HG03108 (cell line): Measurements from ENCODE around the gene MKS1.

ENCODE experiments used
- ATAC-seq: cut with Tn5 transposase; IDR thresholded peaks from one replicate; pipeline ENCODE4 v1.9.1; 2021; ENCODE audit warnings: moderate library complexity; ENCODE audit not compliant: unreplicated experiment

MKS1 gene

DNA sequence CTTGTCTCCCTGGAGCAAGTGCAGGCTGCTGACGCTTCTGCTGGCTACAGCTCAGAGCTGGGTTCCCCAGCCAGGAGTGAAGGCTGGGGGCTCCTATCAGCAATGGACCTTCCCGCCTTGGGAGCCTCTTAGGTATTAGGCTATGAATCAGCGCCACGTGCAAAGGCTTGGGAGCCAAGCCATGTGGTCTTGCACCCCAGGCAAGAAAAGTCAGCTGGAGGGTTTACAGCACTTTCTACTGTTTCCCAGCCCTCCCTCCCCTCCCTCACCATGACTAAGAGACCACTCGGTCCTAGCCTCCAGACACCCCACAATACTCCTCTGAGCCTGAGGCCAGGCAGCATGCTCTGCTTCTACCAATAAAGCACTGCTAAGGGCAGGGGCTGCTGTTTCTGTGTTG lies 14.3 kb downstream of the MKS1 start:
- ATAC-seq = no peak

DNA sequence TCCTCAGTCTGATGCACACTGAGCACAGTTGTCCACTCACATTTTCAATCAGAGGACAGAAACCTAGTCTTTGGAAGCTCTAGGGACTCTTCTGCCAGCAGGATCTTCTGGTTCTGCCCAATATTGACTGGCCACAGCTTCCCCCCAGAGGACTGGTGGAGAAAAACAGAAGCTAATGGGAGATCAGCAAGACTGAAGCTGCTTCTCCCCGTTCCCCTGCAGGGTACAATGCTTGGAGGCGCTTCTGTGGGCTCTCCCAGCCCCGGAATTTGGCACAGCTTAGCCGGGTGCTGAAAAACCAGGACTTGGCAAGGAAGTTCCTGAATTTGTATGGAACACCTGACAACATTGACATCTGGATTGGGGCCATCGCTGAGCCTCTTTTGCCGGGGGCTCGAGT lies 16.2 kb downstream of the MKS1 start:
- no peak for ATAC-seq

GRCh38 chr17:58200024-58200633 lies 18.9 kb downstream of the MKS1 start:
- ATAC-seq = no peak

DNA sequence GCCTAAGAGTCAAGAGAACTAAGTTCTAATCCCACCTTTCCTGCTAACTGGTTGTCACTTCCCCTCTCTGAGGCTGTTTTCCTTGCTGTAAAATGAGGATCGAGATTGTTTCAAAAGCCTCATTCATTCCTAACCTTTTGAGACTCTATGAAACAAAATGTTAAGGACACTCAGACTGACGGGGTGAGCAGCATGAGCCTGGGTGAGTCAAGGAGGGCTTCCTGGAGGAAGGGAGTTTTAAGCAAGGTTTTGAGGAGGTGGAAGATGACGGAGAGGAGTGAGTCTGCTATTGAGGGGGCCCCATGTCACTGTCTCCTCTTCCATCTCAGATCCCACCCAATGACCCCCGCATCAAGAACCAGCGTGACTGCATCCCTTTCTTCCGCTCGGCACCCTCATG lies 22.4 kb downstream of the MKS1 start:
- ATAC-seq = no peak

DNA sequence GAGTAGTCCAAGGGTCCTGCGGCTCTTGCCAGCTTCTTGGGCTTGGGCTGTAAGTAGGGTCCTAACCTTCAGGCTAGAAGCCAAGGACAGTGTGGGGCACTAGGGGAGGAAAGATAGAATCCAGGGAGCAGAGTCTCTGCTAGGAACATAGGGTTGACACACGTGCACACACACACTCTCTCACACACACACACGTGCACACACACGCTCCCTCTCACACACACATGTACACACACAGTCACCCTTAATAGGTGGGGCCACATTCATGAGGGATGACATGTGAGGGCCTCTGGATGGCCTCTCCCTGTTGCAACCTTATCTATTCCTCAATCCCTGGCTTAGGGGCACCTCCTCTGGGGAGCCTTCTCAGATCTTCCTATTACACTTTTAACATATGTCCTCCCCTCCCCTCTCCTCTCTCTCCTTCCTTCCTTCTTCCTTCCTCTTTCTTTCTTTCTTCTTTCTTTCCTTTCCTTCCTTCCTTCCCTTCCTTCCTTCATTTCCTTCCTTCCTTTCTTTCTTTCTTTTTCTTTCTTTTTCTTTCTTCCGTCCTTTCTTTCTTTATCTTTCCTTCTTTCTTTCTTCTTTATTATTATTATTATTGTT lies 23.4 kb downstream of the MKS1 start:
- ATAC-seq = no peak

DNA sequence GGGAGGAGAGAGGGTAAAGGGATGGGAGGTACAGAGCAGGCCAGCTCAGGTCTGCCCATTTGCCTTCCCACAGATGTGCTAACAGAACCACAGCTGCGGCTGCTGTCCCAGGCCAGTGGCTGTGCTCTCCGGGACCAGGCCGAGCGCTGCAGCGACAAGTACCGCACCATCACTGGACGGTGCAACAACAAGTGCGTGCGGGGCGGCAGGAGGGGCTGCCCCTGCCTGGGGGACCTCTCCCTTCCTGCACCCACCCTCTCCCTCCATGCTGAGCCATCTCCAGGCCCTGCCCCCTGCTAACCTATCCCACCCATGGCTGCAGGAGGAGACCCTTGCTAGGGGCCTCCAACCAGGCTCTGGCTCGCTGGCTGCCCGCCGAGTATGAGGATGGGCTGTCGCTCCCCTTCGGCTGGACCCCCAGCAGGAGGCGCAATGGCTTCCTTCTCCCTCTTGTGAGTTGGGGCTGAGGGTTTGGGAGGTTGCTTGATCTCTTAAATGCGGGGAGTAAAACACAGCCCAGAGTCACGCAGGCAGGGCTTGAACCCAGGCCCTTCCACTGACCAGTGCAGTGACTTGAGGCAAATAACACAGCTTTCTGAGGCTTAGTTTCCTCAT lies 25.3 kb downstream of the MKS1 start:
- no peak for ATAC-seq

DNA sequence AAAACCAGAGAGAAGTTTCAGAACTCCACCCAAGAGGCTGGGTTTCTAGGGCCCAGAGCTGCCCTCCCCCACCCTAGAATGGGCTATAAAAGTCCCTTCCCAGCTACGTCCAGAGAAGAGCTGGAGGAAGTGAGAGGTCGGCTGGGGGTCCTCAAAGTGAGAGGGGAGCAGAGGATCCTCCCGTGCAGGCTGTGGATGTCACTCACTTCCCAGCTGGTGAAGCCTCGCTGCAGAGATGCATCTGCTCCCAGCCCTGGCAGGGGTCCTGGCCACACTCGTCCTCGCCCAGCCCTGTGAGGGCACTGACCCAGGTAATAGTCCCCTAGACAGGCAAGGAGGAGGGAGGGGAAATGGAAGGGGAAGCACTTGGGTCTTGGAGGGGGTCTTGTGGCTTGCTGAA lies 26.4 kb downstream of the MKS1 start, which contains the start of gene EPX:
Gene EPX, plus strand, starts transcription at position 115 of the 400 bp plus-strand sequence. Its CDS starts 121 bp downstream, at position 236.
- no peak for ATAC-seq

DNA sequence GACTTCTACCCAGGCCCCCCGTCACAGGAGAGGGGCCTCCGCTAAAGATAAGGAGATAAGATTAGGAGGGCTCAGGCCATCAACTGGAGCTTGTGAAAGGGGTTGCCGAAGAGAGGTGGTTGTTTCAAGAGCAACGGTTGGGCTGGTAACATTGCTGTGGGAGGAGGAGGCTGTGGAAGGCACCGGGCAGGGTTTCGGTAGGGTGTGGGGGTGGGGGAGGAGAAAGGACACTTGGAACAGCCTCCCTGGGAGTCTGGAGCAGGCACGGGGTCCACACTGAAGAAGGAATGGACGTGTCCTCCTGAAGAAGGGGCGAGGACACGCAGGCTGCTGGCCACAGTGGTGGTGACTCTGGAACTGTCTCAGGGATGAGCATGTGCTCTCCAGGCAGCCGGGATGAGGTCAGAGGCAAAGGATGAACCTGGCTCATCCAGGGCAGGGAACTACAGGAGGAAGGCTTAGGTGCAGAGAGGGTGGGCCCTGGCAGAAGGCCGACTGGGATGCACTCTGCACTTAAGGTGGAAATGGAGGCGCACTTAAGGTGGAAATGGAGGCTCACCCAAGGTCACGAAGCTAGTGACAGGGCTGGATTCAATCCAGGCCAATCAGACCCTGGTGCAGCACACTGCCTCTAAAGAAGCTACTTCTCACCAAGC lies 27.7 kb downstream of the MKS1 start:
- ATAC-seq = no peak

GRCh38 chr17:58189436-58190146 lies 29.5 kb downstream of the MKS1 start:
- no peak for ATAC-seq

- no peak for ATAC-seq
Observed at GRCh38 chr17:58187675-58188074, 31.4 kb downstream of the MKS1 start.

- no peak for ATAC-seq
Observed at GRCh38 chr17:58187063-58187462, 32.0 kb downstream of the MKS1 start.

DNA sequence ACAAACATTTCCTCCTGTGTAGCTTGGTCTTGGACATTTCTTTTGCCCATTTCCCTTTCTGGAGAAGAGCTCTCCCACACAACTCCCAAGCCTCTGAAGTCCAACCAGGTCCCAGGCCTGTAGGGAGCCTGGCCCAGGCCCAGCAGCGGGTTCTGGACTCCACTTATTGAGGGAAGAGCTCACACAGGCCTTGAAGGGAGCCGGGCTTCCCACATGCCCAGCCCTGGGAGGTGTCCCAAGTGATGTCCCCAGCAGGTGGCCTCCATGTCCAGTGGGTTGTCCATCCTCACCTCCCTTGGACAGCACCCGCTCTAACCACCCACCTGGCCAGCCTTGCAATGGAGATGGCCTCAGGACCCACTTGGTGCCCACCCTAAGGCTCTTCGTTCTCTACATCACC lies 32.5 kb downstream of the MKS1 start:
- ATAC-seq = no peak

- ATAC-seq = no peak
Observed at GRCh38 chr17:58184986-58185761, 33.9 kb downstream of the MKS1 start.

DNA sequence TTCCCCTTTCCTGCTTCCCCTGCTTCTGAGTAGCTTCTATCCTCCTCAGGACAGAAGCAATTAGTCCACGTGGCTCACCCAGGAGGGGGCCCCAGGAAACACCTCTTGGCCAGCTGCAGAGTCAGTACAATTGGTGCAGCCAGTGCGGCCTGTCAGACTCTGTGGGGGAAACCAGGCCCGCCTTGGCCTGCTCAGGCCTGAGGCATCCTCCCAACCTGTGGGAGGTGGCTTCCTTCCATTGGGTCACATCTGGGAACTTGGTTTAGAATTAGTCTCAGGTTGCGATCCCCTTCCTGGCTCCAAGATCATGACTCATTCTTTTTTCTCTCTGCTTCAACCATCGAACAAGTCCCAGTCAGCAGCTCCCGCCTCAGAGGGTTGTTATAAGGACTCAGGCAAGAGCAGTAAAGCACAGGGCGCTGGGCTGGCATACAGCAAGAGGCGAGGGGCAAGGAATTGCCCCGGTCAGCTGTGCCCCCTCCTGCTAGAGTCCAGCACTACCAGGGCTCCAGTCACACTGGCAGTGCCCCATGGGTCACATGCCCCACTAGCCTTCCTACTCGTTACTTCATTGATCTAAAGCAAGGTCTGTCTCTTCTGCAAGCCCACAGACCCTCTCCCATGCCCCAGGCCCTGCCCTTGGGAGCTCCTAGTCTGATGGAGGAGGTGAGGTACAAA lies 34.6 kb downstream of the MKS1 start:
- no peak for ATAC-seq

DNA sequence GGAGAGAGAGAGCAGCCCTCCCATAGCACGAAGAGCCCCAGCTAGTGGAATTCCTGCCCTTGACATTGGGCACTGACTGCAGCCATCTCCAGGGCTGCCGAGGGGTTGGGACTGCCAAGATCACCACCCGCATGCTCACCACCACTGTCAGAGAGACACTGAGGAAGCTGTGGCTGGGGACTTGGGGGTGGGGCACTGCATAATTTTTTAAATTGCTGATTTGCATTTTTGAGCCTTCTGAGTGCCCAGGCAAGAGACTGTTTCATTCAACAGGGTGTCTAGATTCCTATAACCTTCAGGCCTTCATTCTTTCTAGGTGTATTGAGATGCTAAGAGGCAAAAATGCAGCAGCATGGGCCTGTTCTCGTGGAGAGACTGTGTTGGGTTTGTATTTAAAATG lies 35.5 kb downstream of the MKS1 start:
- ATAC-seq = no peak

GRCh38 chr17:58181796-58182195 lies 37.3 kb downstream of the MKS1 start:
- no peak for ATAC-seq

GRCh38 chr17:58176200-58176599 lies 42.9 kb downstream of the MKS1 start:
- ATAC-seq = no peak

GRCh38 chr17:58174871-58175270 lies 44.2 kb downstream of the MKS1 start:
- no peak for ATAC-seq

- ATAC-seq = no peak
Observed at GRCh38 chr17:58172369-58173071, 46.5 kb downstream of the MKS1 start.
